Measurements from ENCODE around the gene CYRIA.

- TF ChIP-seq, protein P1, sequence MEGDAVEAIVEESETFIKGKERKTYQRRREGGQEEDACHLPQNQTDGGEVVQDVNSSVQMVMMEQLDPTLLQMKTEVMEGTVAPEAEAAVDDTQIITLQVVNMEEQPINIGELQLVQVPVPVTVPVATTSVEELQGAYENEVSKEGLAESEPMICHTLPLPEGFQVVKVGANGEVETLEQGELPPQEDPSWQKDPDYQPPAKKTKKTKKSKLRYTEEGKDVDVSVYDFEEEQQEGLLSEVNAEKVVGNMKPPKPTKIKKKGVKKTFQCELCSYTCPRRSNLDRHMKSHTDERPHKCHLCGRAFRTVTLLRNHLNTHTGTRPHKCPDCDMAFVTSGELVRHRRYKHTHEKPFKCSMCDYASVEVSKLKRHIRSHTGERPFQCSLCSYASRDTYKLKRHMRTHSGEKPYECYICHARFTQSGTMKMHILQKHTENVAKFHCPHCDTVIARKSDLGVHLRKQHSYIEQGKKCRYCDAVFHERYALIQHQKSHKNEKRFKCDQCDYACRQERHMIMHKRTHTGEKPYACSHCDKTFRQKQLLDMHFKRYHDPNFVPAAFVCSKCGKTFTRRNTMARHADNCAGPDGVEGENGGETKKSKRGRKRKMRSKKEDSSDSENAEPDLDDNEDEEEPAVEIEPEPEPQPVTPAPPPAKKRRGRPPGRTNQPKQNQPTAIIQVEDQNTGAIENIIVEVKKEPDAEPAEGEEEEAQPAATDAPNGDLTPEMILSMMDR (IDR thresholded peaks at IDR 0.05; ENCODE audit: low read length), result no peak
- TF ChIP-seq EZH2 (IDR thresholded peaks at IDR 0.05; ENCODE audit: borderline replicate concordance, low read length), result no peak
Observed at GRCh38 chr2:16664809-16665747, 556 bp downstream of the CYRIA start.
